ENCODE measurements around the gene ZSCAN25.
"Not testable (repeated sequence)": the region's sequence is repeated elsewhere in the genome, so short reads cannot be mapped to it uniquely, and the experiment has no call there.

ZSCAN25 gene

GRCh38 chr7:99579956-99580777, 36.6 kb upstream of the ZSCAN25 start:
- Histone ChIP-seq H3K4me3 (peak overlapping the region; percentile 88), H3K27ac (peak overlapping the region; percentile 22 to 28)
- TF ChIP-seq CTCF (IDR thresholded peaks at IDR 0.05): no peak
- no peak for DNase-seq (ENCODE audit: low spot score)

- H3K27ac ChIP-seq; DNase-seq (ENCODE audit: low spot score): not testable (repeated sequence)
- peak overlapping the region; percentile 88 for H3K4me3 ChIP-seq
Measured at GRCh38 chr7:99580778-99581332, 35.9 kb upstream of the ZSCAN25 start.

GRCh38 chr7:99588868-99589267, 27.9 kb upstream of the ZSCAN25 start:
- Histone ChIP-seq H3K27ac (no peak overlapping the region), H3K4me3 (no peak overlapping the region)
- DNase-seq (ENCODE audit: low spot score): no peak
- no peak for TF ChIP-seq CTCF (IDR thresholded peaks at IDR 0.05)

GRCh38 chr7:99594948-99595745, 21.6 kb upstream of the ZSCAN25 start:
- TF ChIP-seq CTCF (IDR thresholded peaks at IDR 0.05): no peak
- no peak for DNase-seq (ENCODE audit: low spot score)
- no peak overlapping the region for H3K4me3 ChIP-seq
- H3K27ac ChIP-seq: no peak overlapping the region

- Histone ChIP-seq H3K27ac (no peak overlapping the region), H3K4me3 (no peak overlapping the region)
- no peak for DNase-seq (ENCODE audit: low spot score)
Measured at GRCh38 chr7:99596408-99596955, 20.3 kb upstream of the ZSCAN25 start.

GRCh38 chr7:99597762-99598501, 18.8 kb upstream of the ZSCAN25 start, which contains the start of gene TMEM225B:
Gene TMEM225B (plus strand): TSS chr7:99598267. CDS start chr7:99604389, 6,122 bp downstream.
- Histone ChIP-seq H3K27ac (no peak within 1 kb of the TSS), H3K4me3 (no peak within 1 kb of the TSS)
- no peak for DNase-seq (ENCODE audit: low spot score)
- no peak for TF ChIP-seq CTCF (IDR thresholded peaks at IDR 0.05)

More at GRCh38 chr7:99596408-99596955, 20.3 kb upstream of the ZSCAN25 start:
- TF ChIP-seq CTCF (IDR thresholded peaks at IDR 0.05): no peak
